ENCODE measurements around the gene PTPRCAP. TPM values are rescaled to one million over a fixed set of nuclear protein-coding genes. Genes with fewer than 3 reads are reported as not detected.
"Not testable (repeated sequence)": the region's sequence is repeated elsewhere in the genome, so short reads cannot be mapped to it uniquely, and the experiment has no call there.

Gene PTPRCAP
- total RNA-seq, 4 donors from 2014 or later = 0.29 to 5.0 (median 1.9) TPM

GRCh38 chr11:67482827-67483798 lies 45.6 kb upstream of the PTPRCAP start, which contains the start of gene AIP:
AIP (plus strand) TSS chr11:67483026; CDS start chr11:67483159, 133 bp downstream.
- TF ChIP-seq CTCF (IDR thresholded peaks at IDR 0.05) (peak in 2 of 4 experiments; percentile 19 to 43), POLR2A (IDR thresholded peaks at IDR 0.05) (peak; percentile 43 to 63)

GRCh38 chr11:67482275-67482826 lies 44.9 kb upstream of the PTPRCAP start:
- intact Hi-C loops (cut with DNase I; ENCODE audit: low total_unique reads) = no loop called here

More at GRCh38 chr11:67482827-67483798, 45.6 kb upstream of the PTPRCAP start, which contains the start of gene AIP:
- no peaks in the 10 kb centered on the region for H3K27me3 ChIP-seq
- H3K36me3 ChIP-seq = no peaks in the 10 kb centered on the region
- intact Hi-C loops (cut with DNase I; ENCODE audit: low total_unique reads) = no loop called here
- peaks cover 0 to 5% of the 10 kb centered on the region in 2 donors for H3K4me1 ChIP-seq
- no peaks in the 10 kb centered on the region for H3K9me3 ChIP-seq
- DNase-seq = peak; percentile 97 to 98
- peak within 1 kb of the TSS; percentile 48 to 65 for H3K4me3 ChIP-seq
- peak within 1 kb of the TSS; percentile 86 to 94 for H3K27ac ChIP-seq

GRCh38 chr11:67477344-67478050 lies 40.0 kb upstream of the PTPRCAP start:
- H3K4me1 ChIP-seq; H3K36me3 ChIP-seq; H3K4me3 ChIP-seq; H3K27ac ChIP-seq; intact Hi-C loops (cut with DNase I; ENCODE audit: low total_unique reads); DNase-seq; H3K27me3 ChIP-seq; H3K9me3 ChIP-seq: not testable (repeated sequence)

More at GRCh38 chr11:67482275-67482826, 44.9 kb upstream of the PTPRCAP start:
- Histone ChIP-seq H3K4me1 (peaks cover 0 to 5% of the 10 kb centered on the region in 2 donors), H3K36me3 (no peaks in the 10 kb centered on the region), H3K27me3 (no peaks in the 10 kb centered on the region), H3K9me3 (no peaks in the 10 kb centered on the region), H3K27ac (peak overlapping the region; percentile 86 to 94), H3K4me3 (peak overlapping the region; percentile 48 to 65)
- DNase-seq = no peak
- TF ChIP-seq CTCF (IDR thresholded peaks at IDR 0.05) (no peak), POLR2A (IDR thresholded peaks at IDR 0.05) (no peak)

- H3K4me1 ChIP-seq; intact Hi-C loops (cut with DNase I; ENCODE audit: low total_unique reads); H3K27me3 ChIP-seq; H3K36me3 ChIP-seq; DNase-seq; H3K27ac ChIP-seq; H3K9me3 ChIP-seq; H3K4me3 ChIP-seq: not testable (repeated sequence)
Observed at GRCh38 chr11:67476692-67477091, 39.2 kb upstream of the PTPRCAP start.

GRCh38 chr11:67472882-67473281 lies 35.4 kb upstream of the PTPRCAP start:
- intact Hi-C loops (cut with DNase I; ENCODE audit: low total_unique reads) = no loop called here
- H3K4me1 ChIP-seq = peaks cover 0 to 6% of the 10 kb centered on the region in 2 donors
- no peak for TF ChIP-seq POLR2A (IDR thresholded peaks at IDR 0.05)
- no peak for TF ChIP-seq CTCF (IDR thresholded peaks at IDR 0.05)
- H3K9me3 ChIP-seq = no peaks in the 10 kb centered on the region
- H3K36me3 ChIP-seq = no peaks in the 10 kb centered on the region
- H3K4me3 ChIP-seq = no peak overlapping the region
- no peak for DNase-seq
- no peaks in the 10 kb centered on the region for H3K27me3 ChIP-seq
- H3K27ac ChIP-seq = no peak overlapping the region
